Neutrophil (primary cell): ENCODE results near the gene NKD1.

Experiments
- H3K27ac ChIP-seq: fragments of 200-600 bp; sonication (generic); 2 replicates; pipeline ENCODE4 v1.5.1; 2016; ENCODE audit warnings: mild to moderate bottlenecking, moderate library complexity
- H3K27me3 ChIP-seq: fragments of 200-600 bp; sonication (generic); 2 replicates; pipeline ENCODE4 v1.6.0; 2016; ENCODE audit warnings: mild to moderate bottlenecking
- H3K36me3 ChIP-seq: fragments of 200-600 bp; sonication (generic); 2 replicates; pipeline ENCODE4 v1.5.1; 2017
- H3K4me1 ChIP-seq, 2 experiments: fragments of 200-600 bp in 1 of 2; sonication (generic) in 1 of 2; 1 replicate in 1 of 2; 2 replicates in 1 of 2; pipeline versions ENCODE4 v1.5.1 to v1.6.1; 2013 to 2016; ENCODE audit warnings: low read depth in 1 of 2, low read length in 1 of 2, mild to moderate bottlenecking in 1 of 2, moderate library complexity in 1 of 2; ENCODE audit not compliant: control insufficient read depth in 1 of 2, insufficient read depth in 1 of 2
- H3K4me3 ChIP-seq, 2 experiments: fragments of 200-600 bp in 1 of 2; sonication (generic) in 1 of 2; 1 replicate in 1 of 2; 2 replicates in 1 of 2; pipeline ENCODE4 v1.5.1; 2013 to 2016; ENCODE audit warnings: low read depth in 1 of 2, low read length in 1 of 2, mild to moderate bottlenecking in 1 of 2, moderate library complexity in 1 of 2
- H3K9me3 ChIP-seq: fragments of 200-600 bp; sonication (generic); 2 replicates; pipeline ENCODE4 v1.5.1; 2016
- TF ChIP-seq, protein P1 (sequence below): fragments of 200-600 bp; sonication (generic); IDR thresholded peaks from 2 replicates; pipeline ENCODE4 v1.5.1; 2016; ENCODE audit warnings: antibody characterized with exemption

NKD1 gene

GRCh38 chr16:50690177-50690576 is 142.0 kb downstream of the NKD1 start:
- TF ChIP-seq, protein P1, sequence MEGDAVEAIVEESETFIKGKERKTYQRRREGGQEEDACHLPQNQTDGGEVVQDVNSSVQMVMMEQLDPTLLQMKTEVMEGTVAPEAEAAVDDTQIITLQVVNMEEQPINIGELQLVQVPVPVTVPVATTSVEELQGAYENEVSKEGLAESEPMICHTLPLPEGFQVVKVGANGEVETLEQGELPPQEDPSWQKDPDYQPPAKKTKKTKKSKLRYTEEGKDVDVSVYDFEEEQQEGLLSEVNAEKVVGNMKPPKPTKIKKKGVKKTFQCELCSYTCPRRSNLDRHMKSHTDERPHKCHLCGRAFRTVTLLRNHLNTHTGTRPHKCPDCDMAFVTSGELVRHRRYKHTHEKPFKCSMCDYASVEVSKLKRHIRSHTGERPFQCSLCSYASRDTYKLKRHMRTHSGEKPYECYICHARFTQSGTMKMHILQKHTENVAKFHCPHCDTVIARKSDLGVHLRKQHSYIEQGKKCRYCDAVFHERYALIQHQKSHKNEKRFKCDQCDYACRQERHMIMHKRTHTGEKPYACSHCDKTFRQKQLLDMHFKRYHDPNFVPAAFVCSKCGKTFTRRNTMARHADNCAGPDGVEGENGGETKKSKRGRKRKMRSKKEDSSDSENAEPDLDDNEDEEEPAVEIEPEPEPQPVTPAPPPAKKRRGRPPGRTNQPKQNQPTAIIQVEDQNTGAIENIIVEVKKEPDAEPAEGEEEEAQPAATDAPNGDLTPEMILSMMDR = no peak
- Histone ChIP-seq H3K4me3 (no peak overlapping the region), H3K4me1 (peaks cover 67 to 73% of the 10 kb centered on the region in 2 experiments), H3K27ac (peak overlapping the region; percentile 93), H3K36me3 (no peaks in the 10 kb centered on the region), H3K9me3 (no peaks in the 10 kb centered on the region), H3K27me3 (no peaks in the 10 kb centered on the region)

DNA sequence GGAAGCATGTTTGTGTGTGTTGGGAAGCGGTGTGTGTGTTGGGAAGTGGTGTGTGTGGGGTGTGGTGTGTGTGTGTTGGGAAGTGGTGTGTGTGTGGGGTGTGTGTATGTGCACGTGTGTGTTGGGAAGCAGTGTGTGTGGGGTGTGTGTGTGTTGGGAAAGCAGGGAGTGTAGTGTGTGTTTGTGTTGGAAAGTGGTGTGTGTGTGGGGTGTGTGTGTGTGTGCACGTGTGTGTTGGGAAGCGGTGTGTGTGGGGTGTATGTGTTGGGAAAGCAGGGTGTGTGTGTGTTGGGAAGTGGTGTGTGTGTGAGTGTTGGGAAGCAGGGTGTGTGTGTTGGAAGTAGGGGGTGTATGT is 144.4 kb downstream of the NKD1 start:
- peaks cover 67 to 73% of the 10 kb centered on the region in 2 experiments for H3K4me1 ChIP-seq
- TF ChIP-seq, protein P1 = no peak
- no peaks in the 10 kb centered on the region for H3K27me3 ChIP-seq
- no peaks in the 10 kb centered on the region for H3K36me3 ChIP-seq
- peak overlapping the region; percentile 90 for H3K27ac ChIP-seq
- peak overlapping the region; percentile 68 to 91 for H3K4me3 ChIP-seq
- no peaks in the 10 kb centered on the region for H3K9me3 ChIP-seq

GRCh38 chr16:50692999-50693781 is 145.0 kb downstream of the NKD1 start, which contains the start of gene NOD2:
Gene NOD2 (plus strand): TSS chr16:50693606. CDS start chr16:50699496, 5,890 bp downstream.
- Histone ChIP-seq H3K9me3 (no peaks in the 10 kb centered on the region), H3K36me3 (no peaks in the 10 kb centered on the region), H3K27me3 (no peaks in the 10 kb centered on the region), H3K4me3 (peak within 1 kb of the TSS; percentile 68 to 91), H3K4me1 (peaks cover 67 to 73% of the 10 kb centered on the region in 2 experiments), H3K27ac (peak within 1 kb of the TSS; percentile 90)
- TF ChIP-seq, protein P1 = no peak

DNA sequence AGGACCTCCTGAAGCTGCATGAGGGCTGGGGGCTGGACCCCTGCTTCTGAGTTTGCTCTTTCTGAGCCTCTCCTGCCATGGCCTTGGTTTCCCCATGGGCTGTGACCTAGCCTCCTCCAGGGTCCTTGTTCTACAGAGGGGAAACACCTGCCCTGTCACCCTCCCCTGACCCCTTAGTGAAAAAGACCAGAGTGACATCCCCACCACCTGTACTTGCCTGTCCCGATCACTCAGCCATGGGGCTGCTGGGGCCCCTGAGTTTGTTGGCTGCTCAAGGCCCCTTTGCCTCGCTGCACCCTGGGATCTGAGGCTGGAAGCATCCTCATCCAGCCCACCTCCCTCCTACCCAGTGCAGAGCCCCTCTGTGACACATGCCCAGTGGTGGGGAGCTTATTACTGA is 146.0 kb downstream of the NKD1 start:
- TF ChIP-seq, protein P1 = no peak
- Histone ChIP-seq H3K27ac (peak overlapping the region; percentile 90), H3K36me3 (no peaks in the 10 kb centered on the region), H3K9me3 (no peaks in the 10 kb centered on the region), H3K4me3 (peak overlapping the region; percentile 68 to 91), H3K27me3 (no peaks in the 10 kb centered on the region), H3K4me1 (peaks cover 67 to 73% of the 10 kb centered on the region in 2 experiments)

- Histone ChIP-seq H3K4me3 (peak overlapping the region; percentile 68 to 91), H3K27ac (peak overlapping the region; percentile 90), H3K4me1 (peaks cover 76% of the 10 kb centered on the region in 2 experiments), H3K36me3 (peaks cover 6% of the 10 kb centered on the region), H3K9me3 (no peaks in the 10 kb centered on the region), H3K27me3 (no peaks in the 10 kb centered on the region)
- TF ChIP-seq, protein P1 = no peak
These were observed 147.1 kb downstream of the NKD1 start for GRCh38 chr16:50695017-50696000.
